Omental fat pad (tissue), 4 donors: ENCODE measurements around the gene MPI. TPM values are rescaled to one million over a fixed set of nuclear protein-coding genes. Genes with fewer than 3 reads are reported as not detected.
"Not testable (repeated sequence)": the region's sequence is repeated elsewhere in the genome, so short reads cannot be mapped to it uniquely, and the experiment has no call there.

Experiments used
- ATAC-seq: fragments of 150-250 bp; one replicate; pipeline ENCODE4 v1.9.1; 2016; ENCODE audit warnings: mild to moderate bottlenecking, moderate library complexity; ENCODE audit not compliant: low FRiP score
- DNase-seq: peaks from one replicate; pipeline ENCODE4 v3.0.0-alpha.2; 2019; ENCODE audit warnings: low spot score
- total RNA-seq, 4 donors: library from RNA; depleted of rRNA; stranded (reverse); fragments of >200 nt; gene quantifications; one replicate each; pipeline ENCODE4 v1.1.0, GENCODE V29; 2016
- TF ChIP-seq, protein P1 (sequence below), 3 donors: fragments of 450-650 bp; IDR thresholded peaks; one replicate each; pipeline ENCODE4 v1.5.1; 2016 to 2017; ENCODE audit warnings: antibody characterized with exemption in 3 of 3, mild to moderate bottlenecking in 3 of 3, moderate library complexity in 2 of 3

Gene MPI
- total RNA-seq, 4 donors from 2014 or later = 35.9 to 52.2 (median 44.7) TPM

DNA sequence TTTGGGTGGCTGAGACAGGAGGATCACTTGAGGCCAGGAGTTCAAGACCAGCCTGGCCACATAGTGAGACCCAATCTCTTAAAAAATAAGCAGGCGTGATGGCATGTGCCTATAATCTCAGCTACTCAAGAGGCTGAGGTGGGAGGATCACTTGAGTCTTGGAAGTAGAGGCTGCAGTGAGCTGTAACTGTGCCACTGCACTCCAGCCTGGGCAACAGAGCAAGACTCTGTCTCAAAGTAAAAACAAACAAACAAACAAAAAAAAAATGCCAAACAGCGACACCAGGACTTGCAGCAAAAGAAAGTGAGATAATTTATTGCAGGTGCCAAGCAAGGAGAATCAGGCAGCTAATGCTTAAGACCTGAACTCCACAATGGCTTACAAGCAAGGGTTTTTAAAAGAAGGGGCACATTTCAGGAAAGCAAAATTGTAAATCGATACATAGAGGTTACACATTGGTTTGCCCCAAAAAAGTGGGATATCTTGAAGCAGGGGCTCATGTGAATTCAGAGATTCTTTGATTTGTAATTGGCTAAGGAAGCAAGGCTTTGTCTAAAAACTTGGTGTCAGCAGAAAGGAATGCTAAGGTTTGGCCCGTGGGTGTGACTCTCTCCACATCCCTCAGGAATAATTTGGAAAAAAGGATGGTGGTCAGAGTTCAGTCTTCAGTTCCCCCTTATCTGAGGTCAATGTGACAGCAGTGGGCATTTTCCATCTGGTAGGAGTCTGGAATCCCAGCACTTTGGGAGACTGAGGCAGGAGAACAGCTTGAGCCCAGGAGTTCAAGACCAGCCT lies 5.2 kb upstream of the MPI start:
- ATAC-seq = no peak
- TF ChIP-seq, protein P1, sequence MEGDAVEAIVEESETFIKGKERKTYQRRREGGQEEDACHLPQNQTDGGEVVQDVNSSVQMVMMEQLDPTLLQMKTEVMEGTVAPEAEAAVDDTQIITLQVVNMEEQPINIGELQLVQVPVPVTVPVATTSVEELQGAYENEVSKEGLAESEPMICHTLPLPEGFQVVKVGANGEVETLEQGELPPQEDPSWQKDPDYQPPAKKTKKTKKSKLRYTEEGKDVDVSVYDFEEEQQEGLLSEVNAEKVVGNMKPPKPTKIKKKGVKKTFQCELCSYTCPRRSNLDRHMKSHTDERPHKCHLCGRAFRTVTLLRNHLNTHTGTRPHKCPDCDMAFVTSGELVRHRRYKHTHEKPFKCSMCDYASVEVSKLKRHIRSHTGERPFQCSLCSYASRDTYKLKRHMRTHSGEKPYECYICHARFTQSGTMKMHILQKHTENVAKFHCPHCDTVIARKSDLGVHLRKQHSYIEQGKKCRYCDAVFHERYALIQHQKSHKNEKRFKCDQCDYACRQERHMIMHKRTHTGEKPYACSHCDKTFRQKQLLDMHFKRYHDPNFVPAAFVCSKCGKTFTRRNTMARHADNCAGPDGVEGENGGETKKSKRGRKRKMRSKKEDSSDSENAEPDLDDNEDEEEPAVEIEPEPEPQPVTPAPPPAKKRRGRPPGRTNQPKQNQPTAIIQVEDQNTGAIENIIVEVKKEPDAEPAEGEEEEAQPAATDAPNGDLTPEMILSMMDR (IDR thresholded peaks at IDR 0.05) = no peak
- no peak for DNase-seq

DNA sequence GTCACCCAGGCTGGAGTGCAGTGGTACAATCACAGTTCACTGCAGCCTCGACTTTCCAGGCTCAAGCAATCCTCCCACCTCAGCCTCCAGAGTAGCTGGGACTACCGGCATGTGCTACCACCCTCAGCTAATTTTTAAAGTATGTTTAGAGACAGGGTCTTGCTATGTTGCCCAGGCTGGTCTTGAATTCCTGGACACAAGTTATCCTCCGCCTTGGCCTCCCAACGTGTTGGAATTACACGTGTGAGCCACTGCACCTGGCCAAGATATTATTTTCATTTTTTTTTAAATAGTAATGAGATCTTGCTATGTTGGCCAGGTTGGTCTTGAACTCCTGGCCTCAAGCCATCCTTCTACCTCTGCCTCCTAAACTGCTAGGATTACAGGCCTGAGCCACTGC lies 4.4 kb upstream of the MPI start:
- no peak for DNase-seq

DNA sequence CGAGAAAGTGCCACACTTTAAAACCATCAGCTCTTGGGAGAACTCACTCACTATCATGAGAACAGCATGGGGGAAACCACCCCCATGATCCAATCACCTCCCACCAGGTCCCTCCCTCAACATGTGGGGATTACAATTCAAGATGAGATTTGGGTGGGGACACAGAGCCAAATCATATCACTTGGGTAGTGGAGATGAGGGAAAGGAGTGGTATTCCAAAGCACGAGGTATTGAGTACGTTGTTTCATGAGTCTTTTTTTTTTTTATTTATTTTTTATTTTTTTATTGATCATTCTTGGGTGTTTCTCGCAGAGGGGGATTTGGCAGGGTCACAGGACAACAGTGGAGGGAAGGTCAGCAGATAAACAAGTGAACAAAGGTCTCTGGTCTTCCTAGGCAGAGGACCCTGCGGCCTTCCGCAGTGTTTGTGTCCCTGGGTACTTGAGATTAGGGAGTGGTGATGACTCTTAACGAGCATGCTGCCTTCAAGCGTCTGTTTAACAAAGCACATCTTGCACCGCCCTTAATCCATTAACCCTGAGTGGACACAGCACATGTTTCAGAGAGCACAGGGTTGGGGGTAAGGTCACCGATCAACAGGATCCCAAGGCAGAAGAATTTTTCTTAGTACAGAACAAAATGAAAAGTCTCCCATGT lies 2.2 kb upstream of the MPI start:
- not testable (repeated sequence) for DNase-seq, ATAC-seq

More for the DNA sequence above, 4.4 kb upstream of the MPI start:
- no peak for ATAC-seq
- TF ChIP-seq, protein P1 (IDR thresholded peaks at IDR 0.05) = no peak

DNA sequence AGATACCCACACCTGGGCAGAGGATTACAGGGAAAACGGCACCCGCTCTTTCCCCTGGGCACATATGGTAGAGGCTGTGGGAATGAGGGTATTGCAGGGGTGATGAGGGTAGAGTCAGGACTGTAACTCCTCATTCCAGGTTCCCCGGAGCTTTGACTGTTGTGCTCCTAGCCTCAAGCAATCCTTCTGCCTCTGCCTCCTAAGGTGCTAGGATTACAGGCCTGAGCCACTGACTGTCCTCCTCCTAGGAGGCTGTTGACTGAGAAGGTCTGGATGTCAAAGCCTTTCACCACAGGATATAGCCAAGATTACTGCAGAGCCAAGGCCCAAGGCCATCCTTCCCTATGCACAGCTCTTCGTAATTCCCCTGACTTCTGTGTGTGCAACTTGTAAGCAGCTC lies 1.1 kb upstream of the MPI start:
- DNase-seq (no peak), ATAC-seq (no peak)
- TF ChIP-seq, protein P1 (IDR thresholded peaks at IDR 0.05) = no peak

DNA sequence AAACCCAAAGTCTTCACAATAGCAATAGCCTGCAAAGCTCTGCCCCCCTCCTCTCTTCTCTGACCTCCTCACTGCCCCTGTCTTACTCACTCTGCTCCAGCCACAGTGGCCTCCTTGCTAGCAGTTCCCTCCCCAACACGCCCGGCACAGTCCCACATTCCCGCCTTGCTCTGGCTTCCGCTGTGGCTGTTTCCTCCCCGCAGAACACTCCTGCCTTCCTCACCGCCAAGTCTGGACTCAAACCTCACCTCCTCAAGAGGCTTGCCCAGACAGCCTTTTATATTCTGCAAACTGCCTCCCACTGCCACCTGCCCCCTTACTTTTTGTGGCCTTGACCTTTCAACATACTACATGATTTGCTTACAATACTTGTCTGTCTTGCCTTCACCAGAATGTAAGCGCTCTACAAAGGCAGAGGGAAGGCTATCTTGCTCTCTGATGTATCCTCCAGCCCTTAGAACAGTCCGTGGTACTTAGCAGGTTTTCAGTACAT lies 406 bp upstream of the MPI start:
- ATAC-seq = no peak
- DNase-seq = no peak
- TF ChIP-seq, protein P1 (IDR thresholded peaks at IDR 0.05) = no peak

DNA sequence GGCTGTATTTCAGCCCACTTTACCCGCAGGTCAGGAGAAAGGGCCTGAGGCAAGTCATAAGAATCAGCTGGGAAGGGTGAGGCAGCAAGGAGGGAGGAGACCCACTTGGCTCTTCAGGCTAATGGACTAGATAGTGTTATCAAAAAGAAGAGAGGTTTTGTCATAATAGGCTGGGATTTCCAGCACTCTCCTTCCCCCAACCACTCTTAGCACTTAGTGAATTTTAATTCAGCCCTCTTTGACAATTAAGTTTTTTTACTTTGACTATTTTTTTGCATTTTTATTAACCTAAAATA lies 771 bp downstream of the MPI start:
- no peak for DNase-seq
- TF ChIP-seq, protein P1 (IDR thresholded peaks at IDR 0.05) = no peak
- ATAC-seq = peak; percentile 36

DNA sequence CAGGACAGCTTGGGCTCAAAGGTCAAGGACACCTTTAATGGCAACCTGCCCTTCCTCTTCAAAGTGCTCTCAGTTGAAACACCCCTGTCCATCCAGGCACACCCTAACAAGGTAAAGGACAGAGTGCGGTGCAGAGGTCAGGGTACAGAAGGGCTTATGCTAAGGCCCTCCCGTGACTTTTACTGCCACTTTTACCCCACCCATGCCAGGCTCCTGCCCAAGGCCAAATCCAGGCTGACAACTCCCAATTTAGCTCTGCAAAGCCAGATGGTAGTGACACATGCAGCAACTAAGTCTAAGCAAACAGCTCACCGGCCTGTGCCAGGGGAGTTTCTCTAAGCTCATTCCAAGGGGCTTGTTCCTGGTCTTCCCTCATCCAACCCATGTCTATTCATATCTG lies 1.6 kb downstream of the MPI start:
- no peak for DNase-seq
- TF ChIP-seq, protein P1 (IDR thresholded peaks at IDR 0.05) = no peak
- ATAC-seq = no peak
